ENCODE results near the gene SYT8.
"Not testable (repeated sequence)": the region's sequence is repeated elsewhere in the genome, so short reads cannot be mapped to it uniquely, and the experiment has no call there.

The SYT8 gene

GRCh38 chr11:1834779-1835670, at the start of gene SYT8:
Gene SYT8 (plus strand): TSS chr11:1834990. CDS start chr11:1835106, 116 bp downstream.
- no peak for DNase-seq

GRCh38 chr11:1785749-1786413, 48.9 kb upstream of the SYT8 start:
- DNase-seq, result no peak

- no peak for DNase-seq
These were observed 48.3 kb upstream of the SYT8 start for GRCh38 chr11:1786466-1786865.

- DNase-seq, result no peak
These were observed 42.9 kb upstream of the SYT8 start for GRCh38 chr11:1791912-1792311.

GRCh38 chr11:1792461-1792860, 42.3 kb upstream of the SYT8 start:
- no peak for DNase-seq

GRCh38 chr11:1793081-1793480, 41.7 kb upstream of the SYT8 start:
- DNase-seq, result no peak

- no peak for DNase-seq
These were observed 38.3 kb upstream of the SYT8 start for GRCh38 chr11:1796413-1797011.

GRCh38 chr11:1797391-1798125, 37.2 kb upstream of the SYT8 start:
- no peak for DNase-seq

- DNase-seq, result no peak
These were observed 31.5 kb upstream of the SYT8 start for GRCh38 chr11:1803246-1803645.

- DNase-seq, result not testable (repeated sequence)
These were observed 30.8 kb upstream of the SYT8 start for GRCh38 chr11:1803835-1804519.

GRCh38 chr11:1805525-1805924, 29.3 kb upstream of the SYT8 start:
- no peak for DNase-seq

- DNase-seq, result no peak
These were observed 27.4 kb upstream of the SYT8 start for GRCh38 chr11:1807264-1807995.

GRCh38 chr11:1810761-1811160, 24.0 kb upstream of the SYT8 start:
- DNase-seq, result no peak

- no peak for DNase-seq
These were observed 22.5 kb upstream of the SYT8 start for GRCh38 chr11:1812274-1812673.

- DNase-seq, result no peak
These were observed 22.0 kb upstream of the SYT8 start for GRCh38 chr11:1812801-1813200.

GRCh38 chr11:1813356-1813755, 21.4 kb upstream of the SYT8 start:
- DNase-seq, result not testable (repeated sequence)

- no peak for DNase-seq
These were observed 20.1 kb upstream of the SYT8 start for GRCh38 chr11:1814691-1815090.

GRCh38 chr11:1815311-1815710, 19.5 kb upstream of the SYT8 start:
- no peak for DNase-seq

GRCh38 chr11:1815751-1816150, 19.0 kb upstream of the SYT8 start:
- DNase-seq, result no peak

- no peak for DNase-seq
These were observed 17.8 kb upstream of the SYT8 start for GRCh38 chr11:1817000-1817399.

GRCh38 chr11:1817511-1817910, 17.3 kb upstream of the SYT8 start:
- DNase-seq, result no peak

- no peak for DNase-seq
These were observed 15.7 kb upstream of the SYT8 start for GRCh38 chr11:1819074-1819473.

All from cortex of kidney (tissue), 1 donor.